ENCODE data around the gene HIGD1A. TPM values are rescaled to one million over a fixed set of nuclear protein-coding genes. Genes with fewer than 3 reads are reported as not detected.

HIGD1A gene
- 134 and 182 TPM in 2 replicates for total RNA-seq (2014; rRNA removed; shearing (Covaris generic))

DNA sequence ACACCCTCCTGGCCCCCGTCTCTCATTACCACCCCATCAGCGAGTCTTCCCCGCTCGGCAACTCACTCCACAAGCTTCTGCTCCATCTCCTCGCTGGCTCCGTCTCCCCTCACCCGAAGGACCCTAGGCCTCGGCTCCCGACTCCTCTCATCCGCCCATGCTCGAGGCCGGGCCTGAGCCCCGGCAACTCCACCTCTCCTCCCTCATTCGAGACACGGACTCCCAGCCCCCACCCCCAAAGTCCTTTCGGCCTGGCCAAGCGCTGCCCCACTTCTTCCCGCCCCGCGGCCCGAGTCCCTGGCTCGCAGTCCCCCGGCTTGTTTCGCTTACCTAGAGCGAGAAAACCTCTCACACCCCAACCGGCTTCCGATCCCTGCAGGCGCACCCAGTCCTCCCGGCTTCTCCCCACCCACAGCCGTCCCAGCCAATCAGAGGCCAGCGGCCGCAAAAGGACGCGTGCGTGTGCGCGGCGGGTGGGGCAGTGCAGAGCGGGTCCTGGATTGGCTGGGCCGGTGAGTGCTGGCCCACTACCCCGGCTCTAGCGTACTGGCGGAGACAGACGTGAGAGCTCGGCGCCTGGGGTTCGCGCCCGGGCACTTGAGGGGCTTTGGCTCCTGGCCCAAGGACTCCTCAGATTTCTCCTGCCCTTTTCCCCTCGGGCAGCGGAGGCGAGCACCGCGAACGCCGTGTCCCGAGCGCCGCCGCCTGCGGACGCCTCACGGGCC, at the start of gene HIGD1A:
HIGD1A (minus strand) TSS at position 385 of the 725 bp plus-strand sequence. CDS start 10,237 bp downstream, outside the sequence.
- DNase-seq (ENCODE audit: low spot score), result peak; percentile 84

DNA sequence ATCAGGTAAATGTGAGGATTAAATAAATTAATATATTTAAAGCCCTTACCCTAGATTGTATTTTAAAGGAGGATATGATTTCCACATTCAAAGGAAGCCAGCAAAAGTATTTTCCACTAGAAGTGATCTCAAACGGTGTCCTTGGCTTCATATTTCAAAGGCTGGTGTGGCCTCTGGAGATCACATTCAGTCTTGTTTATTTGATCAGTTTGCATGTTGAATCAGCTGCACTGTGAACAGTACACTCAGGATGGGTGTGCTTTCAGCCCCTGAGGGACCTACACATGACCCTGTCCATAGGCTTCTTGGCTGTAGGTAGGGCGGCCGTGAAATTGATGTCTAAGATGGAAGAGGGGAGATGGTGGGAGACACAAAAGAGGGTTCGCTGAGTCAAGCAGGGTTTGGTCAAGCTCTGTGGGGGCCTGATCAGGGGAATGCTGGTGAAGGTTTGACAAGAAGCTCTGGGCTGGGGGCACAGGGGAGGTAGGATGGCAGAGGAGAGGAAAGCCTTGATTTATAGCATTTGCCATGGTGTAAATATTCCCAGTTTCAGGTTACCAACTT, 49.5 kb upstream of the HIGD1A start:
- no peak for DNase-seq (ENCODE audit: low spot score)

DNA sequence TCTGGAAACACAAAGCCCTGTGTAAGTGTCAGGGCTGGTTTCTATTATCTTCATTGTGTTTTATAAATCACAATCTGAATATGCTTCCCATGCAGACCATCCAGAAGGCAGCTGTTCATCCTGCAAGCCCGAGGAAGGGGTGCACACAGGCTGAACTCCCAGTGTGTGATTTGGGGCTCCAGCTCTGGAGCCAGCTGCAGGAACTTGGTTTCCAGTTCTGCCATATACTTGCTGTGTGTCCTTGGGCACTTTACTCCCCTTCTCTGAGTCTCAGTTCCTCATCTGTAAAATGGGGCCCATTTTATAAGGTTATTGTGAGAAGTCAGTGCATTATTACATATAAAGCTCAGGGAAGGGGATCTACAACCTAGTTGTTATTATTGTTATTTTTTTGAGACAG, 48.8 kb upstream of the HIGD1A start:
- DNase-seq (ENCODE audit: low spot score), result no peak

DNA sequence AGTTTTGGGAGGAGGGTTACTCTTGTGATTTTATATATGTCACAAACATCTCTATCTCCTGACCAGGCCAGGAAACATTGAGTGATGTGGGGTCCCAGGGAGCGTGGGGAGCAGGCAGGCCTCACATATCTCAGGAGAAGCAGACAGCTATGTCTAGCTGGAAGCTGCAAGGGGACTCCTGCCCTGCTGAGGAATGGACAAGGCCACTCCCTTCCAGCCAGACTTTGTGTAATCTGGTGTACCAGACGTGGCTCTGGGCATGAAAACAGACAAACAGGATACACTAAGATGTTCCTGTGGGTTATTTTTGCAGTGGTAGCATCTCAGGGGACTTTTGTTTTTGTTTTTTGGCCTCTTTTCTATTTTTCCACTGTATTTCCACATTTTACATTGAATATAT, 48.2 kb upstream of the HIGD1A start:
- DNase-seq (ENCODE audit: low spot score), result no peak

DNA sequence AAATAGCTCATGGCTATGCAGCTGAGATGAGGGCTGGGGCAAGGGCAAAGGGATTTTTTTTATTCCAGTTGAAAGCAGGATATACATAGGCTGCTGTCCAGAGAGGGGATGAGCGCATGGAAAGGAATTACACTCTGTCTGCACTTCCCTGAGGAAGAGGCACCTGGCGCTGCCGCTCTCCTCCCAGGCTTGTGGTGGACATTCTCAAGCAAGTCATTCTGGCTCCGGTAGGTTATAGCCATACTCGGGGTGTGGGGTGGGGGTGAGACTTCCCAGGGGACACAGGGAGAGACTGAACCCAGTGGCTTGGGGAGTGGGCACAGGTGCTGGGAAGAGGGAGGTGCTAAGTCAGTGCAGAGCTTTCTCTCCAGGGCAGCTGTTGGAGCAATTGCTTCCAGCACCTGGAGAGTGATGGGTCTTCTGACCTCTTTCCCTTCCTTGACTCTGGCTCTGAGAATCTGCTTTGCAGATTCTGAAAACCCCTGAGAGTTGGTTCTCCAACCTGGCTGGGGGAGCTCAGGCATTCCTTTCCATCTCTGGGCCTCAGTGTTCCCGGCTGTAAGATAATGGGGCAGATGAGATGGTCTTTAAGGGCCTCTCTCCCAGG, 47.0 kb upstream of the HIGD1A start:
- no peak for DNase-seq (ENCODE audit: low spot score)

DNA sequence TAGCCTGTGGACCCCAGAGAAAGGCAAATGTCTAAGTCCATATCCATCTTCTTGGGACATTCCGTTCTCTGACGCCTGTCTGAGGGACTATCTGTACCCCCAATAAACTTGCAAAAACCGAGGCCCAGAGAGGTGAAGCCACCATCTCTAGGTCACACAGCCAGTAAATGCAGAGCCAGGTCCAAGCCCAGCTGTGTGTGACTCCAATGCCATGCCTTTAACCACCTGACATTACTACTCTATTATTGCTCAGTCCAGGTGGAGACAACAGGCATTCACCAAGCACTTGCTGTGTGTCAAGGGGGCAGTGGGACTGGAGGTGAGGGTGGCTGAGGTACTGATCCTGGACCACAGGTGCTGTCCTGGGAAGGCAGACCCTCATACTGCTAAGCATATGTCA, 46.0 kb upstream of the HIGD1A start:
- no peak for DNase-seq (ENCODE audit: low spot score)

DNA sequence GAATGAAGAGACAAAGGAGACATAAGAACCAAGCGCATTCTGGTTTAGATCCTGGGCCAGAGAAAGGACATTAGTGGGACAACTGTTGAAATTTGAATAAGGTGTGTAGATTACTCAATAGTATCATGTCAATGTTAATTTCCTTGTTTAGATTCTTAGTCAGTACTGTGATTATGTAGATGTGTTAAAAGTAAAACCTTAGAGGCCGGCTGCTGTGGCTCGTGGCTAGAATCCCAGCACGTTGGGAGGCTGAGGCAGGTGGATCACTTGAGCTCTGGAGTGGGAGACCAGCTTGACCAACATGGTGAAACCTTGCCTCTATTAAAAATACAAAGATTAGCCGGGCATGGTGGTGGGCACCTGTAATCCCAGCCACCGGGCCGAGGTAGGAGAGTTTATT, 44.7 kb upstream of the HIGD1A start:
- no peak for DNase-seq (ENCODE audit: low spot score)

DNA sequence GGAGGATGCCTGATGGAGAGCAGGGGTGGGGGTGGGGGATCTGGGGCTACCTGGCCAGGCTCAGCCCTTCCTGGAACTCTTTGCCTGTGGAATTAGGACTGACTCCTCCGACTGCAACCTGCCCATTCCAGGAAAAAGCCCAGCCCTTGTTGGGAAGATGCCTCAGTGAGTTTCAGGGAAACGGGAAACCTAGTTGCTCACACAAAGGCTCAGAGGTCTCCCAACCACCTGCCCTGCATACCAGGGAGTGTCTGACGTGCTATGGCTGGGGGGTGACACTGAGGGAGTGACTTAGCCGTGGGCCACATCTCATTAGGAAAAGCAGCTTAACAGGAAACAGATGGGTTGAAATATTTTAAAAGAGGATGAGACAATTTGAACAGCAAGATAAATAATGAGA, 43.4 kb upstream of the HIGD1A start:
- DNase-seq (ENCODE audit: low spot score), result no peak

DNA sequence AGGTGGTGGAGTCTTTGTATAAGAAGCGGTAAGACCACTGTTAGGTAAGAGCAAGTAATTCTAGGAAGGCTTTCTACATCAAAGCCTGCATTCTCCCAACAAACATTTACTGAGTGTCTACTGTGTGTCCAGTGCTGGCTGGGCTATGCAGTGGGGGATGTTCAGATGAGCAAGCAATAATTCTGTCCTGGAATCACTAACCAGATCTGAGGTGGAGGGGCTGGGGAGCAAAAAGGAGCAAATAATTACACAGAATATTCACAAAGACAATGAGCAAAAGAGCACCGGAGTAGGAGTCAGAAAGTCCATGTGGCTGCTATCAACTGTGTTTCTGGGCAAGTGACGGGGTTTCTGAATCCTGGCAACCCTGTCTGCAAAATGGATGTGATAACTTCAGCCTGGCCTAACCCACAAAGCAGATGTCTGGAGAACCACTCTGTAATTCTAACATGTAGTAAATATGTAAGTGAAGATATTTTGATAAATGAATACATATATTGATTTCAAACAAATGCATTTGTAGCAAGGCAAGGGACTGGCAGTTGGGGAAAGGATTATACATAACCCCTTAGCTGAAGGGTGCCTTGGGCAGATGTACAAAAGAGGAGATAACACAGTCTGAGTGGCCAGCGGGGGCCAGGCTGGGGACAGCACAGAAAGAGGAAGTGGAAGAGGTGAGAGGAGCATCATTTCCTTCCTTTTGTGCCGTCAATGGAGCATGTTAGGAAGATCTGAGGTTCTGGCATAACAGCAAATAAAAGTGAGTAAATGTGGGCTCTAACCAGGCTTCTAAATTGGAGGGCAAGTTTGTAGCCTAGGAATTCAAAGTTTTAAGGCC, 42.6 kb upstream of the HIGD1A start:
- DNase-seq (ENCODE audit: low spot score), result no peak

DNA sequence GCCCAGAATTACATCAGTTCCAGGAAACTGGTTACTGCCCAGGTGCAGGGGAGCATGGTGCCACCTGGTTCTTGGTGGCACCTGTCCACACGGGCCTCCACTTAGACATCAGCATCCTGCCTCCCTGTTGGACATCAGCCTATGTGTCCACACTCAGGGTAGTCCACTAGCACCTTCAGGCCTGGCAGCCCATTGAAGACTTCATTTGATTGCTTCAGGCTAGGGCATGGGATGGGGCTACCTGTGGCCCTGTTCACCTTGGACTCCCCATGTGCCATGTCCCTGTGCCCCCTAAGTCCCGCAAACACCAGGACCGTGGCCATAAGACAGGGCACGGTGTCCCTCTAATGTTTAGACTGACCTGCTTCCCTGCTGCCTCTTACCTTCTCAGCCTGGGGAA, 40.5 kb upstream of the HIGD1A start:
- DNase-seq (ENCODE audit: low spot score), result no peak

DNA sequence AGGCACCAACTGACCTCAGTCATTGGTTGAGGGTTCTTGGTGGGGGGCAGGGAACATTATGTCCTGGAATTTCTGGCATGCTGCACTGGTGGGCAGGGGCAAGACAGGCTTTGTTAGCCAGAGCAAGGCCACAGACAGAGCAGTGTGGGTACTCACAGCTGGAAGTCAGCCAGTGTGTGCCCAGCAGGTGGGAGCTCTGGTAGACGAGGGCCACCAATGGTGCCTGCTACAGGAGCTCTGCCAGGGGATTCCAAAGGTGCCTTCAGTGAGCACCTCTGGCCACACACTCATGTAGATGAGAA, 40.1 kb upstream of the HIGD1A start:
- no peak for DNase-seq (ENCODE audit: low spot score)

DNA sequence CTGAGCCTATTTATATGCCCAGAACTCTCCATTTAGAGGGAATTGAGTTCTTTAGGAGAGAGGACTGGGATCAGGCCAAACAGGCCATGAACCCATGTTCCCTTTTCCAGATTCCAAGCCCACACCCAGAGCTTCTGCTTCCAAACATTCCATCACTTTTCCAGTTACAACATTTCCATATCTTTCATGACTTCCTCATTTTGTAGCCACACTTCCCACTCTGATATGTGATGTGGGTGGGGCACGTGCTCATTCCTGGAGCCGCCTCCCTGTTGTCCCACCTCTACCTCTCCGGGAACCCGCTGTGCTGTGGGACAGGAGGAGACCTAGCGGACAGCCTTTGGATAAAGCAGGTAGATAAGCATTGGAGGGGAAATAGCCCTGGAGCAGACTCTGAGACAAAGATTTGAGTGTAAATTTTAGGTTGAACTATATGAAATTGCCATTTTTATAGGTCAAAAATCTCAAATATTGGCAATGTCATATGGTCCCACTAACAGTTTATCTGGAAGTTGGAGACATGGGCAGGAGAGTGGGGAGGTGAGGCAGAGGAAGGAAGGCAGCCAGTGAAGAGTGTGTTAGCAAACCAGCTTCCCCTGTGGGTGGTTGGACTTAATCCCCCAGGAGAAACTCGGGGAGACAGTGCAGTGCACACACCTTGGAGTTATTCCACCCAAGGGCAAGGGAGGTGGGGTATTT, 39.6 kb upstream of the HIGD1A start:
- no peak for DNase-seq (ENCODE audit: low spot score)

DNA sequence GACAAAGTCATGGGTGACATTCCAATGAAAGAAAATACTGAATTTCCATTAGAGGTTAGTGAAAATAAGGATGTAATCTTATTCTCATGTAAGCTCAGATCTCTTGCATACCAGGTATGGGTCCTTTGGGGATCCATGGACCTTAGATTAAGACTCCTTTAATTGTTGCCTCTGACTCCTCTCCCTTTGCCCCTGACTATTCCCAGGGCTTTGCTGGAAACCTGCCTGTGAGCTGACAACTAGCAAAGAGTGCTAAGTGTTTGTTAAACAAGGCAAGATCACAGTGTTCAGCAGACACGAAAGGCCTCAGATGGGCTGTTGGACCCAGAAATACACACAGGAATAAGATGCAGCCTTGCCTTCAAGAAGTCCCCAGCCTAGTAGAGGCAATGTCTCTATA, 37.0 kb upstream of the HIGD1A start:
- DNase-seq (ENCODE audit: low spot score), result no peak

DNA sequence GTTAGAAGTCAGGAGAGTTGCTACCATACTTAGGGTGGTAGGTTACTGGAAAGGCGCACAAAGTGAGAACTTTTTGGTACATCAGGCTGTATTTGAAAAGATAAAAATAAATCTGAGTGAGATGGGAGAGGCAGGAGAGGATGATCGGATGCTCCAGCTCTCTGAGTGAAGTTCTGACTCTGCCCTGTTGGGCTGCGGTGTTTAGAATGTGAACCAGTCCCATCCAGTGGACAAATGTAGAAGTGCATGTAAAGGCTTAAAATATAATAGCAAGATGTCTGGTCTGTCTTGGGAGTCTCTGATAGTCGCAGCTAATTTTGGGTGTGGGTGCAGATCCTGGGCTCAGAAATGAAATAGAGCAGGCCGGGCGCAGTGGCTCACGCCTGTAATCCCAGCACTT, 35.3 kb upstream of the HIGD1A start:
- DNase-seq (ENCODE audit: low spot score), result peak; percentile 54

DNA sequence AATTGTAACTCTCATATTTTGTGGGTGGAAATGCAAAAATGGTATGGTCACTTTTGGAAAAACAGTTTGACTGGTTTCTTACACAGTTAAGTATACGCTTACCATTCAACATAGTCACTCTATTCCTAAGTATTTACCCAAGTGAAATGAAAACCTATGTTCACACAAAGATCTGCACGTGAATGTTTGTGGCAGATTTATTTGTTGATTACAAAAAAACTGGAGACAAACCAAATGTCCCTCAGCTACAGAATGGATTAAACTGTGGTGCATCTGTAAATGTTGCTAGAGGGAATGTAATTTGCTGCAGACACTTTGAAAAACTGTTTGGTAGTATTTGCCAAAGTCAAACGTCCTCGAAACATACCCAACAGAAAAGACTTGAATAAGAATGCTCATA, 34.3 kb upstream of the HIGD1A start:
- DNase-seq (ENCODE audit: low spot score), result no peak

DNA sequence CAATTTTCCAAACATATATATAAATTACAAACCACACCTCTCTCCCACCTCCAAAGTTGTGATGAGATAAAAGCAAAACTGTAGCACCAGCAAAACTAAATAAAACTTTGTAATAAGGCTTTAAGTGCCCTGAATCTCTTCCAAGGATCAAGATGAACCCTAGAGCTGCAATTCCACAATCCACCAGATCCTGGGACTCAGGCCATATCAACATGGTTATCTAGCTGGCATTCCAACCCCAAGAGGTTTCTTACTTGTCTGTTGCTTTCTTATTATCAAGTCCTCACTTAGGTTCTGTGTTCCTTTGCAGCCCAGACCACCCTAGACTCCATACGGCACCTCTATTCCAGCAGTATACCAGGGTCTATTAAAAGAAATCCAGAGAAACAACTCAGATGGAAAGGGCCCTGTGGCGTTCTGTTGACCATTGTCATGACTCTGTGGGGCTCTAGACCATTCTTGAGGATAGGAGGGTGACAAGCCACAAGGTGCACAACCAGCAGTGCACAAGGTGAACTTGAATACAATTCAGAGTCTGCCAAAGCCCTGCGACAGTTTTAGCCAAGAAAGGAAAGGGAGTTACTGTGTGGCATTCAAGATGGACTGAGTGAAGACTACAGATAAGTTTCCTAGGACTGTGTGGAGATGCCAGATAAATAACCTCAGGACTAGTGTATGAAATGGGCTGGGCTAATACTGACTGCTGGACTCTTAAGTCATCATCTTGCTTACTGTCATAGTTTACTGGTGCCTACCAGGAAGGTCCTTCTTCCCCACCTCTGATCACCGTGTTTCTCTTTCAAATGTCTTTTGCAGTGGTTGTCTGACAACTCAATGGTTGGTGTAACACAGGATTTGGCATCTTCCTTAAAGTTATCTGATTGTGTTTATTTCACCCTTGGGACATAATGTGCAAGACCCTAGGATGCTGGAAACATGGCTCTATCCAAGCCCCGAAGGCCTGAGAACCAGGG, 32.1 kb upstream of the HIGD1A start:
- no peak for DNase-seq (ENCODE audit: low spot score)

DNA sequence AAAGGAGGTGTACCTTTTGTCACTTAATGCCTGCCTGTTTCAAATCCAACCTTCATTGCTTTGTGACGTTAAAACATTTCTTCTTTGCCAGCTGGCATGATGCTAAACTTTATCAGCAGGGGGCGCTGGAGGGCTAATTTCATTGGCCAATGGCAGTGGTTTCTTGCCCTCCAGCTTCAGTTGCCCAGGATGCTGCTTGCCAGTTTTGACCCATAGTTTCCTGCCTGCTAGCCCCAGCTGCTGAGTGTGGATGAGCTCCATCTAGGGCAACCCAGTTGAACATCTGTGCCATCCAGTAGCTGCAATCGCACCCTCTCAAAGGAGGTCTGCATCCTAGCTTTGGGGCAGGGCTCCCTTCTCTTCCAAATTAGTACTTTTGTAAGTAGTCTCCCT, 27.0 kb upstream of the HIGD1A start:
- peak; percentile 59 for DNase-seq (ENCODE audit: low spot score)

DNA sequence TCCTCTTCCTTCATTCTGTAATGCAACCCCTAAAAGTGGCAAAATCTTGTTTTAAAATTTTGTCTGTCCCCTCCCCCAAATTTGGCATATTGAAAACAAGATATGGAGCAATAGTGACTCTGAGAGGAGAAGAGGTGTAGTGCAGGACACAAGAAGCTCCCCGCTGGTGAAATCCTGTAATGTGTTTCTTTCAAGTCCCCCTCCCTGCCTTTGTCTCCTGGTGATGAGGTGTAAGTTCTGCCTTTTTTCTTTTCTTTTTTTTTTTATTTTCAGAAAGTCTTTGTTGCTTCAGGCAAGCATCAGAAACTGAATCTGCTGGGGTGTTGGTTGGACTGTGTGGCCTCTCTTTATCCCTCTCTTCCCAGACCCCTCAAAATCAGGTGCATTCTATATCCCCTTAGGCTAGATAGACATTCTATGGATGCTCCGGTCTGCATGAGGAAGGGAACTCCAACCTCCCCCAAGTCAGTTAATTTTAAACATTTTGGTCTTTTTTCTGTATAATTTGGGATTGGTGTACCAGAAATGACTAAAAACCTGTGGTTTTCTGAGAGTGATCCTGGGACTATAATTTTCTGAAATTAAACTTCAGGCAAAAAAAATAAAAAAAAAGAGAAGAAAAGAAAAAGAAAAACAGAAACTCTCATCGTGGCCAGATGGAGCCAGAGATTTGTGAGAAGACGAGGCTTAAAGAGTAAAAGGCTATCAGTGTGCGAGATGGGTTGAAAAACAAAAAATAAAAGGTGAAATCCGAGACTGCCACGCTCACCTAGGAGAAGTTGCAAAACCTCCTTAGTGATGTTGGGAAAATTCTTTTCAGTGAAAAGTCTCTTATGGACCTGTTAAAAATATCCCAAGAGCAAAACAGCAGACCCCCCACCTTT, 26.4 kb upstream of the HIGD1A start:
- no peak for DNase-seq (ENCODE audit: low spot score)

DNA sequence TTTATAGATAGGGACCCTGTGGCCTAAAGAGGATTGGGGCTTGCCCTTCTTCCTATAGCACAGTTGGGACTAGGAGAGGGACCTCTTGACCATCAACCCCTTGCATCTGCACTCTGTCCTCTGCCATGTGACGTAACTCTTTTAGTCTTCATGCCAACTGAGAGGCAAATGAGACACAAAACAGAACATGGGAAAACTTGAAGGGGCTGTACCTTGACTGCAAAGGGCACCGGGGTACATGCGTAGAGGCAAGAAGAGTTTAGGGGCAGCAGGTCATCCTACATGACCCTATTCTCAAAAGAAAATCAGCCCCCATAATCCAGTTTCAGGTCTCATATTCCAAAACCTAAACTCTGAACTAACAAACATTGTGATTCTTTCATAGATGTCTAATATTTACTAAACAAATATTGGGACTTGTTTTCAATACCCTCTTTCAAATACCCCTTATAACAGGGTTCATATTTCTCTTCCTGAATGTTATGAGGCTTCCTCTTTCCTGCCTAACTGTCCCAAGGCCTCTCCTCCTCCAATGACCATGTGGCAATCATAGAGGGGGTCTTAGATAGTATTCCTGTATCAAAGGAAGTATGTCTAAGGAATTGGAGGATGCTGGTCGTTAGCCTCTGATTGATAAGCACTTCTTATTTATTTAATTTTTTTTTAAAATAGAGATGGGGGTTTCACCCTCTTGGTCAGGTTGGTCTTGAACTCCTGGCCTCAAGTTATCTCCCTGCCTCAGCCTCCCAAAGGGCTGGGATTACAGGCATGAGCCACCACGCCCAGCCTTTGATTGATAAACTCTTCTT, 25.5 kb upstream of the HIGD1A start:
- no peak for DNase-seq (ENCODE audit: low spot score)
